B cell (primary cell): ENCODE measurements around the gene ARHGEF10L.

Experiments
- CTCF ChIP-seq: fragments of 200-600 bp; IDR thresholded peaks from one replicate; pipeline ENCODE4 v1.8.0; 2022; ENCODE audit warnings: antibody characterized with exemption, mild to moderate bottlenecking
- EZH2 ChIP-seq: IDR thresholded peaks from 2 replicates; pipeline ENCODE4 v1.6.1; 2012; ENCODE audit warnings: borderline replicate concordance, low read depth, mild to moderate bottlenecking, moderate library complexity, low read length; ENCODE audit not compliant: insufficient read depth, poor library complexity, severe bottlenecking

- TF ChIP-seq CTCF: no peak
- TF ChIP-seq EZH2: no peak
These were observed 87.9 kb downstream of the ARHGEF10L start for GRCh38 chr1:17627239-17628052.
